Hypothalamus (tissue), 51 donors: ENCODE results near the gene CARS1.

Source experiments
- DNase-seq, 51 donors: peaks; one replicate each; lab custom pipeline; 2025; lab: John Stamatoyannopoulos, UW

Gene CARS1

GRCh38 chr11:3042496-3043314, 14.5 kb downstream of the CARS1 start:
- peak in 2 of 51 donors; percentile 29 to 44 for DNase-seq

DNA sequence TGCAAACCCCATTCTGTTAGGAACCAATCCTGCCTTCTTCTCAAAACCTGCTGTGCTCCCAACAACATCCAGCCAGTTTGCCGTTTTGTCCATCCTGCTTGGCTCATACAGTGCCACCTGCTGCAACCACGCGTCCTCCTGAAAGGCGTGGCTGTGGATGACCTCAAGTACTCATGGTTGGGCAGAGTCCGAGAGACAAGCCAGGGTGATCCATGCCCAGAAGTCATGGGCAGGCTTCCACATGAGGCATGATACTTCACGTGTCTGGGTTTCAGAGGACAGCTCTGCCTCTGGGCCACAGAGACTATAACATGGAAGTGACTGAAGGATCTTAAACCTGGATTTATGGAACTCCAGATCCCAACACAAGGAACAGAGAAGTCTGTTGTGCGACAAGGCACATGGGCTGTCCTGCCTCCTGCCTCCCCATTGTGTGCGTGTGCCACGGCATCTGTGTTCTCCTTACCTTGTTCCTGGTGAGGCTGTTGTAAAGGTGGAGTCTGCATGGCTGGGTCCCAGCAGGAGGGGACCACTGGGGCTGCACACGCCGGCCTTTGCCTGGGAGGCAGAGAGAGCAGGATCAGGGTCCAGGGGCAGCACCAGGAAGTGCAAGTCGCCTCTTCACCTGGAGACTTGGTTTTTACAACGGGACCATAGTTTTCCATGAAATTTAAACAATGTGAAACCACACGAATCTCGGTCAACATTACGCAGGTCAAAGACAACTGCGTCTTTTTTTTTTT, 15.4 kb downstream of the CARS1 start:
- DNase-seq = no peak

DNA sequence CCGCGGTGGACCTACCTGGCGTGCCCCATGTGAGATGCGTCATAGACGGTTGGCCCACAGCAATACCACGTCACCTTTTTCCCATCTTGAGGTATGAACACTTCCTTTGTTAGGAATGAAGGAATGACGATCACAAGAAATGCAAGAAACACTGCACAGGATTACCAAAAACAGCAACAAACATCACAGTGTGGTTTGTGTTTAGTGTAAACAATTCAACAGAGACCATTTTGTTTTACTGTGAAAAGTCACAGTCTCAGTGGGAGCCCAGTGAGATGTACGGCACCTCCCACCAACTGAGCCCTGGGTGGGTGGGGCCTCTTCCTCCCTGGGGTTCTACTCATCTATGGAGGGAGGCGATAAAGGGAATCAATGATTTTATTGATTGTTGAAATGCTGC, 16.3 kb downstream of the CARS1 start:
- DNase-seq = no peak

DNA sequence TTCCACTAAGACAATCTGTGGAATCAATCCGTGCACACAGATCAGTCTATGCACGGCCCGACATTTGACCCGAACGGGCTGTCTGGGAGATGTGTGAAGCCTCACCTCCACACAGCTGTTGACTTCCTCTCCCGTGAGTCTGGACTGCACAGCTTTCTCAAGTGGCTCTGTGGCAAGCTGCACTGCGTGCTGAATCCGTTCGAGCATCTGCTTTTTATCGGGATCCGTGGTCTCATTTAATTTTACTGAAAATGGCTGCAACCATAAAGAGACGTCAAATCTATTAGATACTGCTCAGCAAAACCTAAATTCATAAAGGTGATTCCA, 19.3 kb downstream of the CARS1 start:
- no peak for DNase-seq

DNA sequence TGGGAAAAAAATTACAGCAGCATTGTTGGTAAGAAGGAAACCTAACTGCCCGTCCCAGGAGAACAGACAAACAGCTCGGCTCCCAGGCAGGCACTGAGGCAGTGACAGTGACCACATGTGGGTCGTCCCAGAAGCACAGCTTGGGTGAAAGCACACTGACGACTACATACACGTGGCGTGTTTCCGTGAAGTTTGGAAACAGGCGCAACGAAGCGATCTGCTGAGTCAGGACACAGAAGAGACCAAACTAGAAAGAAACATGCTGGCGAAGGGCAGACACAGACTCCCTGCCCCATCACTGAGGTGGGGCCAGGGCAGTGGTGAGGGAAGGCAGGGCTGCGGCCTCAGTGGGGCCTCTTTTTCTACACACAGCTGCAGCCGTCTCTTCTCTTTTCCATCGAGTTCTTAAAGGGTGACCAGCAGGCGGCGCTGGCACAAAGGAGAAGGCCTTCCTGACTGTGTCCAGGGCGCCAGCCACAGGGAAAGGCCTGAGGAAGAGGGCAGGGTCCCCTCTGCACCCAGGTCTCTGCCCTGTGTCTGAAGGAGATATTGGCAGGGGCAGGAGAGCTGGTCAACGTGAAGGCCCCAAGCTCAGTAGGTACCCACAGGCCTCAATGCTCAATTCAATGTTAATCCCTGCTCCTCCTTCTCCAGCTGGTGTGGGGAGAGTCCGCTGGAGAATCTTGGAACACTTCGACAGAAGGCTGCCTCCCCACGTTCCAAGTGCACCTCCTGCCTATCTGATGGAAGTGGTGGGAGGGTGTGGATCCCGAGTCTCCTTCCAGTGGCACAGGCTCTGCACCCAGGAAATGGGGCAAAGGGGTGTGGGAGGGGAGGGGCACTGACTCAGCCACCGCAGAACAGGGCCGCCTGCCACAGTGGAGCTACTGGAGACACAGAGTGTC, 19.9 kb downstream of the CARS1 start:
- peak in 48 of 51 donors; percentile 20 to 90 (median 61) for DNase-seq

DNA sequence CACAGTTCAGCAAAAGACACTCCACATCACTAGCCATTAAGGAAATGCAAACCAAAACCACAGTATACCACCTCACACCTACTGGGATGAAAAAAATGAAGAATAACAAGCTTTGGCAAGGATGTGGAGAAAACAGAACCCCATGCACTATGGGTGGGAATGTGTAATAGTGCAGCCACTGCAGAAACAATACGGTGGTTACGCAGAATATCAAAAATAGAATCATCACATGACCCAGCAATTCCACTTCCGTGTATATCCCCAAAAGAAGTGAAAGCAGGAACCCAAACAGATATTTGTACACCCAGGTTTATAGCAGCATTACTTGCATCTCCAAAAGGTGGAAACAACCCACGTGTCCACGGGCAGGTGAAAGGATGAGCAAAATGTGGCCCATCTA, 20.8 kb downstream of the CARS1 start:
- no peak for DNase-seq

GRCh38 chr11:3035333-3035732, 21.9 kb downstream of the CARS1 start:
- no peak for DNase-seq

- no peak for DNase-seq
Observed at GRCh38 chr11:3030289-3031070, 26.7 kb downstream of the CARS1 start.

DNA sequence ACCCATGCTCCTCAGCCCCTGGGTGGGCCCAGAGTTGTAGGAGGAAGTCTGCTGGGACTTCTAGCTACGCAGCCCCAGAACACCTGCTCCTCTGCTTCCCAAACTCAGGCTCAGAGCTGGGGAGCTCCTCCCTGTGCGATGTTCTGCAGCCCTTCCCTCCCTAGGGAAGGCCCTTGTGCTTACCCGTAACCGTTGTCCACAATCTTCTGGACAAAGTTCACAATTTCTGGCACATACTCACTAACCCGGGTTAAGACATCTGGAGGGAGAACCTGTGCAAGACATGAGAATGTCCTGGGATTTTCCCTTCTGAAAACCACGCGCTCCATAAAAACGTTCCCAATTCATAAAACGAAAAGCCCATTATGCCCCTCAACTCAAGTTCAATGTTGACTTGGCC, 28.4 kb downstream of the CARS1 start:
- DNase-seq = no peak

DNA sequence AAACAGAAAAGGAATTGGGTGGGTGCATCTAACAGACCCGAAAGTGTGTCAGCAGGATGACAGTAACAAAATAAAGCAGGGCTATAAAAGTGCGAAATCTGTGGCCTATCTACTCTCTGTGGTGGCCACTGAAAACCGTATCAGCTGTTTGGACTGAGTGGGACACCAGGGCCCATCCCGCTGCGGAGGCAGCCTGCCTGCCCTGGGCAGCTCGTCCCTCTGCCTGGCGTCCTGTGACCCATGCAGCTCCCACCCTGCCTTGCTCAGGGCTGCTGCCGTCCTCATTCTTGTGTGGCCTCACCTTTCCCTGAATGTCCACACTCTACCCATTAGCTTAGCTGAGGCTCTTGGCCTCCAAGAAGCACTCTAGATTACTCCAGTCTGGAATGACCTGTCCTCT, 30.4 kb downstream of the CARS1 start:
- DNase-seq = no peak

- no peak for DNase-seq
Observed at GRCh38 chr11:3022982-3023381, 34.2 kb downstream of the CARS1 start.

DNA sequence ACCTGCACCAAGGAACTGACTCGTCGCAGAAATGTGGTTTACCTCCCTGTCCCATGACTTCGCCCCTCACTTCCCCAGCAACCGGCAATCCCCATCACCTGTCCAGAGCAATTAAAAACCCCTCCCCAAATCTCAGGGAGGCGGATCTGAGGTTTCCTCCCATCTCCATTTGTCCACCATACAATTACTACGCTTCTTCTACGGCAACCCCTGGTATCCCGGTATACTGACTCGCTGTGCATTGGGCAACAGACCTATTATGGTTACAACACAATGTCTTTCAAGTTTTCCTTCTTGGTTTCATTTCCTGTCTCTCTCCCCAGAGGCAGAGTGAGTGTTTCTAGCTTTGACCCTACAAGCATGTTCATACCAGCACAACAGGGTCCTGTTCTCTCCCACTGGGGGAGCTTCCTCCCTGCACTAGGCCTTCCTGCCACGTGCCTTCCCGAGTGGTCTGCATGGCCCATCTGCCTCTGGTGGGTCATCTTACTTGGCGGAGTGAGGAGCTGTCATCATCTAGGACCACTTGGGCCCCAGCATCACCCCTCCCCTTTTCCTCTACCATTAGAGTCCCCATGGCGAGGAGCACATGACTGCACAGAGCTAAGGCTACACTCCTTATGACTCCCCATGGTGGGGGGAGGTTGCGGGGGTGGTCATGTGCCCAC, 34.8 kb downstream of the CARS1 start:
- no peak for DNase-seq

DNA sequence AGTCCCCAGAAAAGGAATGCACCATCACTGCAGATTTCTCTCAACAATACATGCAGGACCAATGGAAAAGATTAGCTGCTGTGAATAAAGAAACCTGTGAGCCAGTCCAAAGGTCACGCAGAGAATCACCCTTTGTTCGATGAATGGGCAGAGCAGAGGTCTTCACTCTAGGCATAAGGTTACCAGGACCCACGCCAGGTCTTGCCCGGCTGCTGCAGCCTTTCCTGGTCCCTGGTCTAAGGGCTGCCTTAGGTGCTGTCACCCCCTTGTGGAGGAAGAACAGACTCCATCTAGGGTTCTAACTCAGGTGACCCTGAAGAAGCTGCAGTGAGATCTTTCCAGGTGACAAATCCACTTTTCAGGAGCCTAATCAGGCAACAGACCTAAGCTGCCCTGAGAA, 36.1 kb downstream of the CARS1 start:
- DNase-seq = peak in 22 of 51 donors; percentile 12 to 66 (median 35)

- DNase-seq = no peak
Observed at GRCh38 chr11:3020011-3020410, 37.2 kb downstream of the CARS1 start.

DNA sequence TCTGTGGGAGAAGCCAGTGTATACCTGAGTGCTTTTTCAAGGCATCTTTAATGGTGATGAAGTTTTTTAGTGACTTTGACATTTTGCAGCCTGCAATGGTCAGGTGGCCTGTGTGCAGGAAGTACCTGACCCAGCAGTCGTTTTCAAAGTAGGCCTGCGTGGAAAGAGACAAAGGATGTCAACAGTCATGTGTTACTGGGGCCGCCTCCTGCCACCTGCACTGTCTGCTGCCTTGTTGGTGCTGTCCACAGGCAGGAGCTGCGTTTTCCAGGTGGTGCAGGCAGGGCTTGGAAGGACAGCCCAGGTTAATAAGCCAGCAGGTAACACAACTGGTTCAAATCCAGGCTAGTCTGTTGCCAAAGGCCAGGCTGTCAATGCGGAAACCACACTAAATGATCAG, 38.6 kb downstream of the CARS1 start:
- DNase-seq = no peak

DNA sequence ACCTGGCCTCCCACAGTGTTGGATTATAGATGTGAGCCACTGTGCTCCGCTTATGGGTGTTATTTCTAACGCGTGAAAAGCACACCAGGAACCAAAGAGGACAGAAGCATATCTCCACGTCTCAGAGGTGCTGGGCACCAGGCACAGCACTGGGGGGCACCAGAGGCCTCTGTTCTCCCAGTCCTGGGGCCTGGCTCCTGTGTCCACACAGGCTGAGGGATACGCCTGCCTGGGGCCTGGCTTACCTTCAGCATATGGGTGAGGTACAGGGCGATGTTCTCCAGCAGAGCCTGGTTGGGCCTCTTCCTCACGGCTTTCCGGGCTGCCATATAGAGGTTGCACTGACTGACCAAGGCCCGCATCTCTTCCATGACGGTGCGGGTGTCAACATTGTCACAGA, 40.4 kb downstream of the CARS1 start:
- DNase-seq = no peak

GRCh38 chr11:3015796-3016195, 41.4 kb downstream of the CARS1 start:
- DNase-seq = no peak

- DNase-seq = no peak
Observed at GRCh38 chr11:3014943-3015342, 42.3 kb downstream of the CARS1 start.

GRCh38 chr11:3014057-3014938, 42.9 kb downstream of the CARS1 start:
- peak in 2 of 51 donors; percentile 30 to 40 for DNase-seq
